Endodermal cell (in vitro differentiated cells): Measurements from ENCODE around the gene CACNA1A. TPM values are rescaled to one million over a fixed set of nuclear protein-coding genes. Genes with fewer than 3 reads are reported as not detected.

ENCODE experiments used
- DNase-seq: peaks from one replicate; pipeline ENCODE4 v3.0.0-alpha.2; 2017
- H3K27ac ChIP-seq: 2 replicates; pipeline ENCODE4 v1.5.1; 2013; ENCODE audit warnings: mild to moderate bottlenecking, low read depth, low read length, moderate library complexity
- H3K27me3 ChIP-seq: 2 replicates; pipeline ENCODE4 v1.6.1; 2013; ENCODE audit warnings: mild to moderate bottlenecking, low read length, moderate library complexity; ENCODE audit not compliant: insufficient read depth, control insufficient read depth, poor library complexity, severe bottlenecking
- H3K36me3 ChIP-seq: 2 replicates; pipeline ENCODE4 v1.7.0; 2013; ENCODE audit warnings: mild to moderate bottlenecking, low read length, moderate library complexity; ENCODE audit not compliant: control insufficient read depth, insufficient read depth
- H3K4me1 ChIP-seq: one replicate; pipeline ENCODE4 v1.7.0; 2013; ENCODE audit warnings: low read length; ENCODE audit not compliant: control insufficient read depth, insufficient read depth
- H3K4me3 ChIP-seq: 2 replicates; pipeline ENCODE4 v1.5.1; 2013; ENCODE audit warnings: mild to moderate bottlenecking, low read length, moderate library complexity
- H3K9ac ChIP-seq: 2 replicates; pipeline ENCODE4 v1.6.1; 2013; ENCODE audit warnings: mild to moderate bottlenecking, low read length, moderate library complexity; ENCODE audit not compliant: poor library complexity, severe bottlenecking; ENCODE audit errors: extremely low read depth
- H3K9me3 ChIP-seq: 2 replicates; pipeline ENCODE4 v1.6.1; 2013; ENCODE audit warnings: mild to moderate bottlenecking, low read length, moderate library complexity; ENCODE audit not compliant: control insufficient read depth
- H3K27ac Mint-ChIP-seq: 2 replicates; pipeline ENCODE4 v1.8.0; 2020; ENCODE audit warnings: mixed read lengths
- H3K27me3 Mint-ChIP-seq: 2 replicates; pipeline ENCODE4 v1.8.0; 2021; ENCODE audit warnings: mild to moderate bottlenecking, mixed read lengths; ENCODE audit not compliant: insufficient read depth
- H3K36me3 Mint-ChIP-seq: 2 replicates; pipeline ENCODE4 v1.8.0; 2020; ENCODE audit warnings: low read depth, mixed read lengths
- H3K4me1 Mint-ChIP-seq: 2 replicates; pipeline ENCODE4 v1.8.0; 2020; ENCODE audit warnings: mixed read lengths
- H3K4me3 Mint-ChIP-seq: 2 replicates; pipeline ENCODE4 v1.8.0; 2020; ENCODE audit warnings: mild to moderate bottlenecking, moderate library complexity, mixed read lengths
- H3K9me3 Mint-ChIP-seq: 2 replicates; pipeline ENCODE4 v1.8.0; 2020; ENCODE audit warnings: mild to moderate bottlenecking, mixed read lengths
- CTCF ChIP-seq: fragments of 200-600 bp; sonication (generic); conservative IDR thresholded peaks from 2 replicates; pipeline ENCODE4 v1.5.0; 2021; ENCODE audit warnings: antibody characterized with exemption, mild to moderate bottlenecking
- WGBS, 2 experiments: methylation state at CpG; one replicate each; pipeline versions ENCODE4 v1.1.5 to v1.1.7; 2013; ENCODE audit warnings: missing lambda C conversion rate in 2 of 2, mixed read lengths in 1 of 2; ENCODE audit not compliant: insufficient coverage in 1 of 2, insufficient read length in 1 of 2; 5-methylcytosine and 5-hydroxymethylcytosine counted together
- total RNA-seq, 2 donors: library from RNA; stranded (reverse); fragmentation: NEBNext Ultra II Directional in 1 of 2; extraction: Animal tissue kit (Norgen Biotek cat#: 25700) in 1 of 2; gene quantifications; 2 replicates in 1 of 2; 3 replicates in 1 of 2; pipeline ENCODE4 v1.2.1, GENCODE V29; 2021

The CACNA1A gene
- total RNA-seq, 2 donors from 2014 or later: 8.0 to 10.6 TPM

- Mint-ChIP-seq H3K27ac (no peak overlapping the region), H3K36me3 (no peaks in the 10 kb centered on the region), H3K9me3 (peaks cover 2% of the 10 kb centered on the region), H3K4me1 (peaks cover 4% of the 10 kb centered on the region), H3K27me3 (peaks cover 65% of the 10 kb centered on the region), H3K4me3 (peak overlapping the region; percentile 59)
- Histone ChIP-seq H3K36me3 (no peaks in the 10 kb centered on the region), H3K4me3 (peak overlapping the region; percentile 66), H3K27ac (no peak overlapping the region), H3K9ac (no peak overlapping the region), H3K9me3 (no peaks in the 10 kb centered on the region), H3K4me1 (no peaks in the 10 kb centered on the region), H3K27me3 (peaks cover 55% of the 10 kb centered on the region)
- WGBS, 2 experiments: 1 to 2% methylated on average over 6 to 60 of the region's 69 CpGs
- TF ChIP-seq CTCF: no peak
- peak; percentile 78 for DNase-seq
Observed at GRCh38 chr19:13505761-13506470, 363 bp downstream of the CACNA1A start.

GRCh38 chr19:13505164-13505695 lies 1.0 kb downstream of the CACNA1A start:
- peaks cover 4% of the 10 kb centered on the region for H3K4me1 Mint-ChIP-seq
- WGBS, 2 experiments: 67 to 88% methylated on average over 3 to 20 of the region's 20 CpGs
- H3K27ac Mint-ChIP-seq: no peak overlapping the region
- Histone ChIP-seq H3K4me3 (no peak overlapping the region), H3K9ac (no peak overlapping the region), H3K27ac (no peak overlapping the region), H3K4me1 (no peaks in the 10 kb centered on the region), H3K9me3 (no peaks in the 10 kb centered on the region), H3K27me3 (peaks cover 55% of the 10 kb centered on the region), H3K36me3 (no peaks in the 10 kb centered on the region)
- peak overlapping the region; percentile 59 for H3K4me3 Mint-ChIP-seq
- peaks cover 62% of the 10 kb centered on the region for H3K27me3 Mint-ChIP-seq
- TF ChIP-seq CTCF: no peak
- DNase-seq: no peak
- no peaks in the 10 kb centered on the region for H3K36me3 Mint-ChIP-seq
- peaks cover 2% of the 10 kb centered on the region for H3K9me3 Mint-ChIP-seq

GRCh38 chr19:13503570-13504235 lies 2.6 kb downstream of the CACNA1A start:
- peaks cover 47% of the 10 kb centered on the region for H3K27me3 Mint-ChIP-seq

More at GRCh38 chr19:13503570-13504235, 2.6 kb downstream of the CACNA1A start:
- no peak overlapping the region for H3K9ac ChIP-seq
- no peak overlapping the region for H3K27ac Mint-ChIP-seq
- no peak for DNase-seq
- H3K36me3 ChIP-seq: no peaks in the 10 kb centered on the region
- no peak overlapping the region for H3K4me3 Mint-ChIP-seq
- TF ChIP-seq CTCF: no peak
- H3K27me3 ChIP-seq: peaks cover 46% of the 10 kb centered on the region
- H3K4me1 Mint-ChIP-seq: peaks cover 4% of the 10 kb centered on the region
- H3K9me3 Mint-ChIP-seq: no peaks in the 10 kb centered on the region
- H3K27ac ChIP-seq: no peak overlapping the region
- 64 to 69% methylated on average over 5 to 9 of the region's 12 CpGs for WGBS, 2 experiments
- H3K36me3 Mint-ChIP-seq: no peaks in the 10 kb centered on the region
- H3K4me1 ChIP-seq: no peaks in the 10 kb centered on the region
- H3K9me3 ChIP-seq: no peaks in the 10 kb centered on the region
- no peak overlapping the region for H3K4me3 ChIP-seq
